Vagina (tissue), 2 donors: ENCODE results near the gene AMIGO2.

Experiments
- CTCF ChIP-seq, 3 experiments: fragments of 450-650 bp in 2 of 3; fragments of 200-600 bp in 1 of 3; sonication (generic) in 1 of 3; IDR thresholded peaks; one replicate each; pipeline ENCODE4 v1.5.1; 2017 to 2019; ENCODE audit warnings: antibody characterized with exemption in 3 of 3, mild to moderate bottlenecking in 2 of 3, moderate library complexity in 2 of 3
- POLR2AphosphoS5 ChIP-seq, 2 donors: sonication (generic); formaldehyde crosslinking; IDR thresholded peaks; one replicate each; pipeline ENCODE4 v1.9.0; 2017; ENCODE audit warnings: antibody characterized with exemption in 2 of 2, mild to moderate bottlenecking in 2 of 2, low read depth in 1 of 2; ENCODE audit not compliant: insufficient read depth in 1 of 2

- no peak for TF ChIP-seq CTCF (IDR thresholded peaks at IDR 0.05)
- TF ChIP-seq POLR2AphosphoS5 (IDR thresholded peaks at IDR 0.05; ENCODE audit: insufficient read depth in 1 of 2, low read depth in 1 of 2) = no peak
Observed at GRCh38 chr12:47054659-47055058, 25.1 kb downstream of the AMIGO2 start.
